IMR-90 (cell line): ENCODE data around the gene PSTK. TPM values are rescaled to one million over a fixed set of nuclear protein-coding genes. Genes with fewer than 3 reads are reported as not detected.

Source experiments
- ATAC-seq: fragments of 200-7000 bp; cut with Tn5 transposase; 2 replicates; pipeline ENCODE4 v1.9.1; 2020; ENCODE audit warnings: low read depth, mild to moderate bottlenecking, moderate library complexity
- BruUV-seq: library from RNA; stranded (reverse); fragments of 400-500 nt; replicated peaks from 2 replicates; lab custom pipeline; 2021; lab: Mats Ljungman, UMichigan
- CTCF ChIA-PET: fragments of 300-600 bp; formaldehyde crosslinking; extraction: SDS; loops from one replicate; lab custom pipeline; 2021; ENCODE audit warnings: antibody characterized with exemption; lab: Yijun Ruan, JAX
- POLR2A ChIA-PET: fragments of 300-600 bp; sonication (Branson Sonifier 250); formaldehyde crosslinking; loops from one replicate; lab custom pipeline; 2022; ENCODE audit warnings: antibody characterized with exemption; ENCODE audit not compliant: unreplicated experiment; lab: Charles Lee
- DNase-seq: peaks from one replicate; pipeline ENCODE4 v3.0.0; 2013
- H2AFZ ChIP-seq: replicated peaks from 2 replicates; pipeline ENCODE3; 2013; ENCODE audit warnings: low read length, mild to moderate bottlenecking; ENCODE audit not compliant: poor library complexity
- H2AK5ac ChIP-seq: 2 replicates; pipeline ENCODE4 v1.6.1; 2013; ENCODE audit warnings: low read depth, low read length, inconsistent platforms
- H2AK9ac ChIP-seq: replicated peaks from 2 replicates; pipeline ENCODE3; 2013; ENCODE audit warnings: mild to moderate bottlenecking, low read depth, low read length, moderate library complexity; ENCODE audit not compliant: poor library complexity
- H2BK120ac ChIP-seq: 2 replicates; pipeline ENCODE4 v1.6.1; 2013; ENCODE audit warnings: low read depth, low read length, inconsistent platforms
- H2BK15ac ChIP-seq: 3 replicates; pipeline ENCODE4 v1.6.1; 2013; ENCODE audit warnings: low read depth, low read length, inconsistent platforms
- H2BK20ac ChIP-seq: 2 replicates; pipeline ENCODE4 v1.6.1; 2013; ENCODE audit warnings: low read depth, mild to moderate bottlenecking, inconsistent platforms, low read length, moderate library complexity
- H2BK5ac ChIP-seq: 2 replicates; pipeline ENCODE4 v1.6.1; 2013; ENCODE audit warnings: mild to moderate bottlenecking, low read depth, low read length, inconsistent platforms; ENCODE audit not compliant: poor library complexity, severe bottlenecking
- H3K14ac ChIP-seq: replicated peaks from 2 replicates; pipeline ENCODE4 v1.6.1; 2013; ENCODE audit warnings: low read depth, low read length, inconsistent platforms
- H3K18ac ChIP-seq: 2 replicates; pipeline ENCODE4 v1.6.1; 2013; ENCODE audit warnings: low read depth, low read length, control low read depth
- H3K23ac ChIP-seq: 2 replicates; pipeline ENCODE4 v1.6.1; 2013; ENCODE audit warnings: low read depth, low read length, inconsistent platforms
- H3K27ac ChIP-seq: 2 replicates; pipeline ENCODE4 v1.5.1; 2013; ENCODE audit warnings: mild to moderate bottlenecking, control low read depth, low read length; ENCODE audit not compliant: insufficient read depth
- H3K27me3 ChIP-seq: 2 replicates; pipeline ENCODE4 v1.6.1; 2013; ENCODE audit warnings: low read length; ENCODE audit not compliant: control insufficient read depth, insufficient read depth
- H3K36me3 ChIP-seq: 2 replicates; pipeline ENCODE4 v1.6.1; 2013; ENCODE audit warnings: low read length, mixed read lengths; ENCODE audit not compliant: control insufficient read depth, insufficient read depth
- H3K4ac ChIP-seq: 2 replicates; pipeline ENCODE4 v1.6.1; 2013; ENCODE audit warnings: low read depth, low read length, inconsistent platforms
- H3K4me1 ChIP-seq: 2 replicates; pipeline ENCODE4 v1.6.1; 2013; ENCODE audit warnings: low read length, mixed read lengths; ENCODE audit not compliant: control insufficient read depth, insufficient read depth
- H3K4me2 ChIP-seq: 2 replicates; pipeline ENCODE4 v1.6.1; 2013; ENCODE audit warnings: low read depth, mild to moderate bottlenecking, control low read depth, low read length, moderate library complexity
- H3K4me3 ChIP-seq: 2 replicates; pipeline ENCODE4 v1.5.1; 2013; ENCODE audit warnings: low read depth, mild to moderate bottlenecking, control low read depth, low read length, moderate library complexity; ENCODE audit not compliant: insufficient read depth
- H3K56ac ChIP-seq: 2 replicates; pipeline ENCODE4 v1.6.1; 2013; ENCODE audit warnings: low read length, inconsistent platforms; ENCODE audit not compliant: insufficient read depth; ENCODE audit errors: extremely low read depth
- H3K79me1 ChIP-seq, 2 experiments: 2 replicates each; pipeline ENCODE4 v1.6.1; 2013; ENCODE audit warnings: low read length in 2 of 2, inconsistent platforms in 1 of 2, low read depth in 1 of 2
- H3K9ac ChIP-seq: 2 replicates; pipeline ENCODE4 v1.6.1; 2013; ENCODE audit warnings: low read depth, low read length, control low read depth
- H3K9me1 ChIP-seq: 2 replicates; pipeline ENCODE4 v1.6.1; 2013; ENCODE audit warnings: low read length, inconsistent platforms; ENCODE audit not compliant: insufficient read depth
- H3K9me3 ChIP-seq: 2 replicates; pipeline ENCODE4 v1.6.1; 2013; ENCODE audit warnings: low read length; ENCODE audit not compliant: control insufficient read depth, insufficient read depth
- H4K20me1 ChIP-seq: 2 replicates; pipeline ENCODE4 v1.6.1; 2013; ENCODE audit warnings: low read length, inconsistent platforms; ENCODE audit not compliant: insufficient read depth
- H4K5ac ChIP-seq: 2 replicates; pipeline ENCODE4 v1.6.1; 2013; ENCODE audit warnings: mild to moderate bottlenecking, low read depth, low read length, control low read depth
- H4K8ac ChIP-seq, 2 experiments: 2 replicates each; pipeline ENCODE4 v1.6.1; 2013; ENCODE audit warnings: low read depth in 2 of 2, low read length in 2 of 2, control low read depth in 1 of 2, inconsistent platforms in 1 of 2
- H4K91ac ChIP-seq: 2 replicates; pipeline ENCODE4 v1.6.1; 2013; ENCODE audit warnings: low read depth, low read length, inconsistent platforms; ENCODE audit not compliant: insufficient read depth
- CEBPB ChIP-seq: IDR thresholded peaks from 2 replicates; pipeline ENCODE4 v1.6.1; 2012; ENCODE audit warnings: low read depth, low read length, improper control_type of control experiment
- CTCF ChIP-seq: conservative IDR thresholded peaks from 2 replicates; pipeline ENCODE4 v1.5.1; 2012; ENCODE audit warnings: mild to moderate bottlenecking, low read depth, low read length, improper control_type of control experiment
- ELK1 ChIP-seq: fragments of 150-350 bp; IDR thresholded peaks from 2 replicates; pipeline ENCODE4 v1.6.1; 2016; ENCODE audit warnings: low read depth, mild to moderate bottlenecking, low read length, moderate library complexity, borderline replicate concordance
- FOS ChIP-seq: fragments of 150-350 bp; IDR thresholded peaks from 2 replicates; pipeline ENCODE4 v1.6.1; 2016; ENCODE audit warnings: low read depth, low read length
- MAFK ChIP-seq: IDR thresholded peaks from 2 replicates; pipeline ENCODE4 v1.6.1; 2012; ENCODE audit warnings: low read depth, low read length, improper control_type of control experiment
- MAZ ChIP-seq: IDR thresholded peaks from 2 replicates; pipeline ENCODE4 v1.6.1; 2012; ENCODE audit warnings: low read depth, mild to moderate bottlenecking, low read length, improper control_type of control experiment, moderate library complexity, borderline replicate concordance
- MXI1 ChIP-seq: IDR thresholded peaks from 2 replicates; pipeline ENCODE4 v1.6.1; 2012; ENCODE audit warnings: low read depth, mild to moderate bottlenecking, low read length, moderate library complexity, borderline replicate concordance
- NFE2L2 ChIP-seq: fragments of 150-350 bp; IDR thresholded peaks from 2 replicates; pipeline ENCODE4 v1.6.1; 2016; ENCODE audit warnings: low read depth, mild to moderate bottlenecking, low read length
- POLR2A ChIP-seq: IDR thresholded peaks from 2 replicates; pipeline ENCODE4 v1.6.1; 2012; ENCODE audit warnings: mild to moderate bottlenecking, low read depth, low read length
- WGBS, 2 experiments: methylation state at CpG; one replicate each; pipeline versions ENCODE4 v1.1.5 to v1.1.7; 2013; ENCODE audit warnings: missing lambda C conversion rate in 2 of 2; ENCODE audit not compliant: insufficient read length in 1 of 2; ENCODE audit errors: extremely low coverage in 2 of 2; 5-methylcytosine and 5-hydroxymethylcytosine counted together
- dilution Hi-C: fragments of 300-500 bp; cut with HindIII; formaldehyde crosslinking; loops from one replicate; pipeline ENCODE4 v1.14.3; 2018; ENCODE audit warnings: low sequenced_read_pairs; ENCODE audit not compliant: unreplicated experiment
- in situ Hi-C: fragments of 300-500 bp; cut with MboI; formaldehyde crosslinking; loops from 3 replicates; pipeline ENCODE4 v1.14.3; 2019; ENCODE audit warnings: low sequenced_read_pairs, inconsistent platforms, mixed read lengths
- intact Hi-C: fragments of 100-400 bp; cut with micrococcal nuclease; formaldehyde crosslinking; loops from 2 replicates; pipeline ENCODE4 v1.10.0; 2022
- polyA plus RNA-seq, 3 experiments: library from polyadenylated mRNA; depleted of rRNA; stranded (reverse); fragments of >200 nt; gene quantifications; 2 replicates each; pipeline ENCODE4 v1.2.3, GENCODE V29; 2012; ENCODE audit warnings: low replicate concordance in 1 of 3
- total RNA-seq: library from RNA; depleted of rRNA; stranded (reverse); fragments of >200 nt; gene quantifications from 2 replicates; pipeline ENCODE4 v1.2.3, GENCODE V29; 2012

The PSTK gene
- total and polyA plus RNA-seq, 2 of the 4 experiments (the other 2 are of a cell fraction), result 4.1 to 4.2 TPM

GRCh38 chr10:122974543-122975064 lies 5.6 kb upstream of the PSTK start:
- H3K56ac ChIP-seq, result no peak overlapping the region
- dilution Hi-C loops, result no loop called here
- WGBS, 2 experiments, result 20% methylated on average over 1 of the region's 3 CpGs; no CpG with 5 or more reads in 1 of the 2 experiments

More at GRCh38 chr10:122974543-122975064, 5.6 kb upstream of the PSTK start:
- Histone ChIP-seq H2BK20ac (no peak overlapping the region), H3K4me3 (no peak overlapping the region), H4K20me1 (no peaks in the 10 kb centered on the region), H3K4me2 (no peak overlapping the region), H3K9me3 (no peaks in the 10 kb centered on the region), H2BK15ac (no peak overlapping the region), H2BK120ac (no peak overlapping the region), H3K14ac (no peak overlapping the region), H3K27me3 (no peaks in the 10 kb centered on the region), H3K9ac (no peak overlapping the region), H2AK5ac (no peak overlapping the region), H3K36me3 (no peaks in the 10 kb centered on the region), H2BK5ac (no peak overlapping the region), H3K18ac (no peak overlapping the region), H3K79me1 (no peaks in the 10 kb centered on the region), H3K4ac (no peak overlapping the region), H2AK9ac (no peak overlapping the region), H4K5ac (no peak overlapping the region), H4K8ac (no peak overlapping the region), H3K23ac (no peak overlapping the region), H2AFZ (no peak overlapping the region), H3K4me1 (no peaks in the 10 kb centered on the region), H4K91ac (no peak overlapping the region), H3K9me1 (no peaks in the 10 kb centered on the region), H3K27ac (no peak overlapping the region)
- BruUV-seq, result no TSS peak
- DNase-seq (no peak), ATAC-seq (no peak)
- intact Hi-C loops (no loop called here), in situ Hi-C loops (no loop called here)
- TF ChIP-seq CTCF (no peak), MXI1 (no peak), MAZ (no peak), CEBPB (no peak), MAFK (no peak), ELK1 (no peak), NFE2L2 (no peak), FOS (no peak), POLR2A (no peak)
- ChIA-PET CTCF (no interaction called here), POLR2A (no interaction called here)
